Measurements from ENCODE around the gene FNBP1L.

The FNBP1L gene

DNA sequence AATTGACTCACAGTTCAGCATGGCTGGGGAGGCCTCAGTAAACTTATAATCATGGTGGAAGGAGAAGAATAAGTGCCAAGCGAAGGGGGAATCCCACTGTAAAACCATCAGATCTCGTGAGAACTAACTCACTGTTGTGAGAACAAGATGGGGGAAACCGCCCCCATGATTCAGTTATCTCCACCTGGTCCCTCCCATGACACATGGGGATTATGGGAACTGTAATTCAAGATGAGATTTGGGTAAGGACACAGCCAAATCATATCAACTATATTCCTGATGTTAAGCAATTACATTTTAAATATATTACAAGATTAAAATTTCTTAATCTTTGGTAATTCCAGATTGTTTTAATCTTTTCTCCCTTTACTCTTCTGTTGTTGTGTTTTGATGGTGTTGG, 55.2 kb downstream of the FNBP1L start:
- H3K79me1 ChIP-seq (ENCODE audit: low read depth, low read length), result peaks cover 3% of the 10 kb centered on the region
- H2BK15ac ChIP-seq (ENCODE audit: low read length), result no peak overlapping the region
- DNase-seq (ENCODE audit: low spot score), result no peak
- H2AK5ac ChIP-seq (ENCODE audit: low read depth, low read length), result no peak overlapping the region
- H4K91ac ChIP-seq (ENCODE audit: low read depth, low read length, poor library complexity), result no peak overlapping the region
- no peak overlapping the region for H3K4me2 ChIP-seq (ENCODE audit: insufficient read depth, low read length, poor library complexity, severe bottlenecking)
- no peak overlapping the region for H3K23ac ChIP-seq (ENCODE audit: low read depth, low read length, poor library complexity)
- H2AFZ ChIP-seq (ENCODE audit: low read length), result no peak overlapping the region
- no peak overlapping the region for H3K4me3 ChIP-seq (ENCODE audit: low read length in 2 of 2)
- H3K27ac ChIP-seq (replicated peaks; ENCODE audit: low read length), result no peak overlapping the region
- H2BK12ac ChIP-seq (ENCODE audit: low read length), result no peak overlapping the region
- H3K27me3 ChIP-seq (ENCODE audit: control insufficient read depth in 3 of 3, insufficient read depth in 3 of 3, low read depth in 1 of 3, low read length in 3 of 3), result no peaks in the 10 kb centered on the region
- H3K9me3 ChIP-seq (replicated peaks in 1 of 2; ENCODE audit: control insufficient read depth in 2 of 2, insufficient read depth in 1 of 2, low read depth in 1 of 2, low read length in 2 of 2), result peaks cover 0 to 7% of the 10 kb centered on the region in 2 donors
- no peak overlapping the region for H3K9ac ChIP-seq (ENCODE audit: low read depth, low read length, poor library complexity)
- no peak overlapping the region for H3K18ac ChIP-seq (ENCODE audit: low read length)
- no CpG with 5 or more reads among the region's 3 CpGs for WGBS, 2 donors (ENCODE audit: extremely low coverage in 2 of 2, insufficient read length in 2 of 2, insufficient replicate concordance in 1 of 2)
- H3K4me1 ChIP-seq (ENCODE audit: control insufficient read depth in 2 of 2, insufficient read depth in 1 of 2, low read depth in 1 of 2, low read length in 2 of 2), result no peaks in the 10 kb centered on the region
- no peak overlapping the region for H3K14ac ChIP-seq (ENCODE audit: low read length)
- no peak overlapping the region for H4K8ac ChIP-seq (ENCODE audit: low read depth, low read length)
- peaks cover 2 to 92% of the 10 kb centered on the region in 2 donors for H3K36me3 ChIP-seq (replicated peaks in 1 of 2; ENCODE audit: control insufficient read depth in 2 of 2, insufficient read depth in 2 of 2, low read length in 2 of 2)
- no peak overlapping the region for H3K4ac ChIP-seq (ENCODE audit: low read length)
- H2BK5ac ChIP-seq (ENCODE audit: low read length), result no peak overlapping the region
- no peak overlapping the region for H2BK120ac ChIP-seq (ENCODE audit: low read depth, low read length)

DNA sequence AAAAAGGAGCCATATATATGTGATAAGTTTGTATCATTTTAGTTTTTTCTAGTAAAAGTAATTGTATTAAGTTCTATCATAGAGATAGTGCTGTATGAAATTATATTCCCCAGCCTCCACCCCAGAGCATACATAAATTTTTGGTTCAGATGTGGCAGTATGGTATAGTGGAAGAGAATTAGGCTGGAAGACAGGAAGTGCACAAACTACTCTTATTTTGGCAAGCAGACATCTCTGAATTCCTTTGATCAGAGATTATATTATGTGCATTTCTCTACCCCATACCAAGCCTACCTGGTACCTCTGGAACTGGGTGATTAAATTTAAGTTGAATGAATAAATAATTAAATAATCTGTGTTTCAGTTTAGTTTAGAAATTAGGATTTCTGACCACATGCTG, 55.9 kb downstream of the FNBP1L start:
- H2AK5ac ChIP-seq (ENCODE audit: low read depth, low read length), result no peak overlapping the region
- no peak overlapping the region for H2BK120ac ChIP-seq (ENCODE audit: low read depth, low read length)
- H3K4me1 ChIP-seq (ENCODE audit: control insufficient read depth in 2 of 2, insufficient read depth in 1 of 2, low read depth in 1 of 2, low read length in 2 of 2), result no peaks in the 10 kb centered on the region
- H3K27me3 ChIP-seq (ENCODE audit: control insufficient read depth in 3 of 3, insufficient read depth in 3 of 3, low read depth in 1 of 3, low read length in 3 of 3), result no peaks in the 10 kb centered on the region
- H3K36me3 ChIP-seq (replicated peaks in 1 of 2; ENCODE audit: control insufficient read depth in 2 of 2, insufficient read depth in 2 of 2, low read length in 2 of 2), result peaks cover 2 to 94% of the 10 kb centered on the region in 2 donors
- H3K4me2 ChIP-seq (ENCODE audit: insufficient read depth, low read length, poor library complexity, severe bottlenecking), result no peak overlapping the region
- no peak overlapping the region for H3K9ac ChIP-seq (ENCODE audit: low read depth, low read length, poor library complexity)
- H3K14ac ChIP-seq (ENCODE audit: low read length), result no peak overlapping the region
- no peak overlapping the region for H4K91ac ChIP-seq (ENCODE audit: low read depth, low read length, poor library complexity)
- no peak overlapping the region for H3K4ac ChIP-seq (ENCODE audit: low read length)
- no peak overlapping the region for H3K23ac ChIP-seq (ENCODE audit: low read depth, low read length, poor library complexity)
- H3K18ac ChIP-seq (ENCODE audit: low read length), result no peak overlapping the region
- H3K79me1 ChIP-seq (ENCODE audit: low read depth, low read length), result peaks cover 3% of the 10 kb centered on the region
- H4K8ac ChIP-seq (ENCODE audit: low read depth, low read length), result no peak overlapping the region
- no peak for DNase-seq (ENCODE audit: low spot score)
- H3K9me3 ChIP-seq (replicated peaks in 1 of 2; ENCODE audit: control insufficient read depth in 2 of 2, insufficient read depth in 1 of 2, low read depth in 1 of 2, low read length in 2 of 2), result peaks cover 0 to 14% of the 10 kb centered on the region in 2 donors
- no peak overlapping the region for H2BK15ac ChIP-seq (ENCODE audit: low read length)
- no peak overlapping the region for H3K4me3 ChIP-seq (ENCODE audit: low read length in 2 of 2)
- no peak overlapping the region for H3K27ac ChIP-seq (replicated peaks; ENCODE audit: low read length)
- H2BK5ac ChIP-seq (ENCODE audit: low read length), result no peak overlapping the region
- H2AFZ ChIP-seq (ENCODE audit: low read length), result no peak overlapping the region
- H2BK12ac ChIP-seq (ENCODE audit: low read length), result no peak overlapping the region

GRCh38 chr1:93504247-93505033, 56.5 kb downstream of the FNBP1L start:
- Histone ChIP-seq H4K8ac (ENCODE audit: low read depth, low read length) (no peak overlapping the region), H3K4me1 (ENCODE audit: control insufficient read depth in 2 of 2, insufficient read depth in 1 of 2, low read depth in 1 of 2, low read length in 2 of 2) (no peaks in the 10 kb centered on the region), H3K9ac (ENCODE audit: low read depth, low read length, poor library complexity) (no peak overlapping the region), H3K4ac (ENCODE audit: low read length) (no peak overlapping the region), H4K91ac (ENCODE audit: low read depth, low read length, poor library complexity) (no peak overlapping the region), H3K36me3 (replicated peaks in 1 of 2; ENCODE audit: control insufficient read depth in 2 of 2, insufficient read depth in 2 of 2, low read length in 2 of 2) (peaks cover 7 to 95% of the 10 kb centered on the region in 2 donors), H3K4me3 (ENCODE audit: low read length in 2 of 2) (no peak overlapping the region), H2AFZ (ENCODE audit: low read length) (no peak overlapping the region), H3K18ac (ENCODE audit: low read length) (no peak overlapping the region), H3K14ac (ENCODE audit: low read length) (no peak overlapping the region), H3K27ac (replicated peaks; ENCODE audit: low read length) (no peak overlapping the region), H2BK120ac (ENCODE audit: low read depth, low read length) (no peak overlapping the region), H3K27me3 (ENCODE audit: control insufficient read depth in 3 of 3, insufficient read depth in 3 of 3, low read depth in 1 of 3, low read length in 3 of 3) (no peaks in the 10 kb centered on the region), H2AK5ac (ENCODE audit: low read depth, low read length) (no peak overlapping the region), H3K23ac (ENCODE audit: low read depth, low read length, poor library complexity) (no peak overlapping the region), H3K4me2 (ENCODE audit: insufficient read depth, low read length, poor library complexity, severe bottlenecking) (no peak overlapping the region), H2BK5ac (ENCODE audit: low read length) (no peak overlapping the region), H2BK12ac (ENCODE audit: low read length) (no peak overlapping the region), H3K79me1 (ENCODE audit: low read depth, low read length) (peaks cover 3% of the 10 kb centered on the region), H3K9me3 (replicated peaks in 1 of 2; ENCODE audit: control insufficient read depth in 2 of 2, insufficient read depth in 1 of 2, low read depth in 1 of 2, low read length in 2 of 2) (peaks cover 4 to 20% of the 10 kb centered on the region in 2 donors), H2BK15ac (ENCODE audit: low read length) (no peak overlapping the region)
- no peak for DNase-seq (ENCODE audit: low spot score)
- WGBS, 2 donors (ENCODE audit: extremely low coverage in 2 of 2, insufficient read length in 2 of 2, insufficient replicate concordance in 1 of 2), result no CpG with 5 or more reads among the region's 8 CpGs

DNA sequence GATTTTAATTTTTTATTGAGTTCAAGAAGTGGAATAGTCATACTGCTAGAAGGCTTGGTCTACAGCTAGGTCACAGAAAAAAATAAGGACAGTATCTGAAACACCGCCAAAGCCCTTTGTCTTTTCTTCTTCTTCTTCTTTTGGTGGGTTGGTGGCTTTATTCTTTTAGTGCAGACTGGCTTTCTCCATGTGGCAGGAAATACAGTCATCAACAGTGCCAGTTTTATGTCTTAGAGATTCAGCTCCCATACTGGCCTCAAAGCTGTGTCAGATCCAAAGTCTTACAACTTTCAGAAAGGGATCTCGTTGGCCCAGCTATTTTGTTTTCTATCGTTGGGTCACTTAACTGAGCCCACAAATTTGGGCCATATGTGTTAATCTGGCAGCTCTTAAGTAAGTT, 58.2 kb downstream of the FNBP1L start:
- Histone ChIP-seq H3K9me3 (replicated peaks in 1 of 2; ENCODE audit: control insufficient read depth in 2 of 2, insufficient read depth in 1 of 2, low read depth in 1 of 2, low read length in 2 of 2) (peaks cover 5 to 22% of the 10 kb centered on the region in 2 donors), H3K27ac (replicated peaks; ENCODE audit: low read length) (no peak overlapping the region), H3K23ac (ENCODE audit: low read depth, low read length, poor library complexity) (no peak overlapping the region), H4K91ac (ENCODE audit: low read depth, low read length, poor library complexity) (no peak overlapping the region), H2BK12ac (ENCODE audit: low read length) (no peak overlapping the region), H4K8ac (ENCODE audit: low read depth, low read length) (no peak overlapping the region), H3K4me3 (ENCODE audit: low read length in 2 of 2) (no peak overlapping the region), H2BK15ac (ENCODE audit: low read length) (no peak overlapping the region), H3K9ac (ENCODE audit: low read depth, low read length, poor library complexity) (no peak overlapping the region), H2BK120ac (ENCODE audit: low read depth, low read length) (no peak overlapping the region), H3K14ac (ENCODE audit: low read length) (no peak overlapping the region), H3K4me2 (ENCODE audit: insufficient read depth, low read length, poor library complexity, severe bottlenecking) (no peak overlapping the region), H3K36me3 (replicated peaks in 1 of 2; ENCODE audit: control insufficient read depth in 2 of 2, insufficient read depth in 2 of 2, low read length in 2 of 2) (peaks cover 7 to 82% of the 10 kb centered on the region in 2 donors), H2AK5ac (ENCODE audit: low read depth, low read length) (no peak overlapping the region), H3K4me1 (ENCODE audit: control insufficient read depth in 2 of 2, insufficient read depth in 1 of 2, low read depth in 1 of 2, low read length in 2 of 2) (no peaks in the 10 kb centered on the region), H3K4ac (ENCODE audit: low read length) (no peak overlapping the region), H2AFZ (ENCODE audit: low read length) (no peak overlapping the region), H2BK5ac (ENCODE audit: low read length) (no peak overlapping the region), H3K18ac (ENCODE audit: low read length) (no peak overlapping the region), H3K27me3 (ENCODE audit: control insufficient read depth in 3 of 3, insufficient read depth in 3 of 3, low read depth in 1 of 3, low read length in 3 of 3) (no peaks in the 10 kb centered on the region), H3K79me1 (ENCODE audit: low read depth, low read length) (peaks cover 3% of the 10 kb centered on the region)
- no CpG with 5 or more reads among the region's 3 CpGs for WGBS, 2 donors (ENCODE audit: extremely low coverage in 2 of 2, insufficient read length in 2 of 2, insufficient replicate concordance in 1 of 2)
- no peak for DNase-seq (ENCODE audit: low spot score)
